ENCODE measurements around the gene SEC14L6.

Gene SEC14L6

DNA sequence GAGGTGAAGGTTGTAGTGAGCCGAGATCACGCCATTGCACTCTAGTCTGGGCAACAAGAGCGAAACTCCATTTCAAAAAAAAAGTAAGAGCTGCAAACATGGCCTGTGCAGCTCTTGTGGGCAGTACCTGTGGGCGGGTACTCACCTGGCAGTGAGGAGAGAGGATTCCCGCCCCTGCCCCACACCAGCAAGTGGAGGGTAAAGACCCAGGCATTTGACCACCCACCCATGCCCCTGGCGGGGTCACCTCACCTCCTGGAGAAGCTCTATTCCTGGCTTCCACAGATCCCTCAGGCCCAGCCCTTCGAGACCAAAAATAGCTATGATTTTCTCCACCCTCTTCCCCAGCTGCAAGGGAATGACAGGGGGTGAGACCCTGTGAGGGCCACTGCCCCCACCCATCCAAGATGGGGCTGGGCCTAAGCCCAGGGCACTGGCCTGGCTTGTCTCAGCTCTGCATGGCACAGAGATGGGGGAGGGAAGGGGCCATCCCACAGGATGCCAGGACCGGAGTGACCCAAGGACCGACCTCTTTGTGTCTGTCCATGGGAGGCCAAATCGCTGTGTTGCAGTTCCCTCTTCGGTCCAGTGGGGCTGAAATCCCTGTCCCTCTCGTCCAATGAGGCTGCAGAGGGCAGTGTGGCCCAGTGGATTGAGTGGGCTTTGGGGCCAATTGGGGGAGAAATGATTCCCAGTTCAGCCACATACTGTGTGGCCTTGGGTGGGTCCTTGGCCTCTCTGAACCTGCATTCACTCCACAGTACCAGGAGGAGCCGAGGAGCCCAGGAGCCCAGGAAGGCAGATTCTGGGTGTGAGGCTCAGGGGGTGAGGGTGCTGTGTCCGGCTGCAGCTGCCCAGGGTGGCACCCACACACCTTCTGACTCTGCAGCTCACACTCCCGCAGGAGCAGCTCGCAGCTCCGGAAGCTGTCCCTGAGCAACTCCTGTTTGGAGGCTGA lies 14.6 kb downstream of the SEC14L6 start:
- DNase-seq: no peak

DNA sequence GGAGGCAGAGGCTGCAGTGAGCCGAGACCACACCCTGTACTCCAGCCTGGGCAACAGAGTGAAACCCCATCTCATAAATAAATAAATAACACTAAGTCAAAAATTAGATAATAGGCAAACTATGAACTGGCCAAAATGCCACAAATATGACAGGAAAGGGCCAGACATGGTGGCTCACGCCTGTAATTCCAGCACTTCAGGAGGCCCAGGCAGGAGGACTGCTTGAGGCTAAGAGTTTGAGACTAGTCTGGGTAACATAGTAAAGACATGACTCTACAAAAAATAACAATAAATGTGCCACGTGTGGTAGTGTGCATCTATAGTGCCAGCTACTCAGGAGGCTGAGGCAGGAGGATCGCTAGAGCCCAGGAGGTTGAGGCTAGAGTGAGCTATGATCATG lies 19.9 kb downstream of the SEC14L6 start:
- DNase-seq: no peak

GRCh38 chr22:30523646-30524489 lies 22.7 kb downstream of the SEC14L6 start:
- no peak for DNase-seq

- no peak for DNase-seq
These were observed 25.0 kb downstream of the SEC14L6 start for GRCh38 chr22:30521368-30522156.

GRCh38 chr22:30519842-30520425 lies 26.6 kb downstream of the SEC14L6 start:
- no peak for DNase-seq

DNA sequence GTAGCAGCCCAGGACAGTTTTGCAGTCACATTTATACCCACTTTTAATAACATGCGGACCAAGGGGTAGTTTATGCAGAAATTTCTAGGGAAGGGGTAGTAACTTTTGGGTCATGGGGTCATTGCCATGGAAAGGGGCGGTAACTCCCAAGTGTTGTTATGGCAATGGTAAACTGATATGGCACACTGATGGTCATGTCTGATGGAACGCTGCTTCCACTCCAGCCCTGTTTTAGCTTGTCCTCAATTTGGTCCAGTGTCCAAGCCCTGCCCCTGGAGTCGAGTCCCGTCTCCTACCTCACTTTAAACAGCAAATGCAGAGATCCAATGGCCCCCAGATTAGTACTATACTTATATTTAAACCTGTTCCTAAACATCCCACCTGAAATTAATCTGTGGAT lies 29.8 kb downstream of the SEC14L6 start:
- no peak for DNase-seq

- DNase-seq: no peak
These were observed 30.3 kb downstream of the SEC14L6 start for GRCh38 chr22:30516273-30516672.

DNA sequence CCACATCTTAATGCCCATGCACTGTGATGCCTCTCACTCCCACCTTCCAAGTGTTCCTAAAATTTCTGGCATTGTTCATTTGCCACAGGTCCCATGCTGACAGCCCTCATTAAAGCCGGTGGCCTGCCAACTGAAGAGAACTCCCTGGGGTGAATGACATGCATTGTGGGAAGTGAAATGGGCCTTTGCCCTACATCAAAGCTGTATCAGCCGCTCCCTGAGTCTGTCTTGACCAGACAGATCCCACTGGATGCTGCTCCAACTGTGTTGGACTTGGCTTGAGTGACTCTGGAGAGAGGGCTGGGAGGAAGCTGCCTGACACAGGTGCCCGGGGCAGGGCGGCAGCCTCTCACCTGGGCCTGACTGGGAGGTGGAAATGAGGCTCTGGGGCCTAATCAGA lies 32.3 kb downstream of the SEC14L6 start:
- no peak for DNase-seq

GRCh38 chr22:30513462-30513861 lies 33.1 kb downstream of the SEC14L6 start:
- no peak for DNase-seq

GRCh38 chr22:30511911-30512310 lies 34.6 kb downstream of the SEC14L6 start:
- DNase-seq: no peak

GRCh38 chr22:30511109-30511508 lies 35.4 kb downstream of the SEC14L6 start:
- DNase-seq: no peak

DNA sequence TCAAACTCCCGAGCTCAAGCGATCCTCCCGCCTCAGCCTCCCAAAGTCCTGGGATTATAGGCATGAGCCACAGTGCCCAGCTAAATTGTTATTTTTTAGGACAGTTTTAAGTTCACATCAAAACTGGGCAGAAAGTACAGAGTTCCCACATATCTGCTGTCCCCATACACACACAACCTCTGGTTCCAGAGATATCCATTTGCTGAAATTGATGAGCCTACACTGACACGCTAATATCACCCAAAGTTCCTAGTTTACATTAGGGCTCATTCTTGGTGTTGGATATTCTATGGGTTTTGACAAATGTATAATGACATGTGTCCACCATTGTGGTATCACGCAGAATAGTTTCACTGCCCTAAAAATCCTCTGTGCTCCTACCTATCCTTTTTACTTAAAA lies 38.3 kb downstream of the SEC14L6 start:
- DNase-seq: no peak

- DNase-seq: no peak
These were observed 38.9 kb downstream of the SEC14L6 start for GRCh38 chr22:30507670-30508069.

- no peak for DNase-seq
These were observed 40.0 kb downstream of the SEC14L6 start for GRCh38 chr22:30506507-30506968.

DNA sequence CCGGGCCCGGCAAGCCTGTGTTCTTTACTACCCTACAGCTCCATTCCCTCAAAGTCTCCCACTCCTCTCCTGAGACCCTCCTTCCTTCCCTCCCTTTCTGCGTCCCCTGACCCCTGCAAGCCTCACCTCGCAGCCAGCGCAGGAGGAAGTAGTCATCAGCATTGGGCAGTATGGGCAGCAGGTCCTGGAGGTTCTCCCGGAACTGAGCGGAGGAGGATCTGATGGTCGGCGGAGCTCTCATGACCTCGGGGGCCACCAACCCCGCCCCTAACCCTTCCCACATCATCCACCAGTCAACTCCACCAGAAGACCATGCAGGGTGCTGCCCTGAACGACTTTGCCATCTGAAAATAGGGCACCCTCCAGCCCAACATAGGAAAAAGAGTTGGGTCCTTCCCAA lies 43.0 kb downstream of the SEC14L6 start:
- no peak for DNase-seq

GRCh38 chr22:30502911-30503310 lies 43.6 kb downstream of the SEC14L6 start:
- no peak for DNase-seq

DNA sequence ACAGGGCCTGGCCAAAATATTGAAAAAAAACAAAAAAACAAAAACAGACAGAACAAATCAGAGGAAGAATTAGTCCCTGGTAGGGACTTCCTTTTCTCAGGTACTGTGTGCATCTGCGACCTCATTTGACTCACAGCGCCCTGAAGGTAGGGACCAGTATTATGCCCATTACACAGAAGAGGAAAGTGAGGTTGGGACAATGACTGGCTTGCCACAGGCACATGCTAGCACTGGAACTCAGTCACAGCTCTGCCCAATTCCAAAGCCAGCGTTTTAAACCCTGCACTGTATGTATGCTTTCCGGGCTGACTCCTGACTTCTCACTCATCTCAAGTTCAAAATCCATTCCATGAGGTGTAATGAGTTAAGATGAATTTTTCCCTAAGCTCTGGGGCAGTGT lies 44.4 kb downstream of the SEC14L6 start:
- no peak for DNase-seq

- no peak for DNase-seq
These were observed 45.9 kb downstream of the SEC14L6 start for GRCh38 chr22:30500628-30501027.

GRCh38 chr22:30497466-30498150 lies 48.9 kb downstream of the SEC14L6 start:
- no peak for DNase-seq

GRCh38 chr22:30495041-30495784 lies 51.3 kb downstream of the SEC14L6 start:
- no peak for DNase-seq

GRCh38 chr22:30492144-30492543 lies 54.4 kb downstream of the SEC14L6 start:
- DNase-seq: no peak

Data from DMS 273 treated with DMSO at 0.1 percent for 48 hours (cell line).